CD4-positive, alpha-beta T cell treated with Interferon alpha-2 for 1 hour (primary cell): Measurements from ENCODE around the gene ZNF831.

Experiments used
- DNase-seq, 2 donors: peaks; one replicate each; pipeline ENCODE4 v3.0.0-alpha.2; 2020 to 2022

ZNF831 gene

GRCh38 chr20:59217173-59217572, 53.6 kb downstream of the ZNF831 start:
- no peak for DNase-seq

- DNase-seq: no peak
Measured at GRCh38 chr20:59217794-59218280, 54.2 kb downstream of the ZNF831 start.

DNA sequence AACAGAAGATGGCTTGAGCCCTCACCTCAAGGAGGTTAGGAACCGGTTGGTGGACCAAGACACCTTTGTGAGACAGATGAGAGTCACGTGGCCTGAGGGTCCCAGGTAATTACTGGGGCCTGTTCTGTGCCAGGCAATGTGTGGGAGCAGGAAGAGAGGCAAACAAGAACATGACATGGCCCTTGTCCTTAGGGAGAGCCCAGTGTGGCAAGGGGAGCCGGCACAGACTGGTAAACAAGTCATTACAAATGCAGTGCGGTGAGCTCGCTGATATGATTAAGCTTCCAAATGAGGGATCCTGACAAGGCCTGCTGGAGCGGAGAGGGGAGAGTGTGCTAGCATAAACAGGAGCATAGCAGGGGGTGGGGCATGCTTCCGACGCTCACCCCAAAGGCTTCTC, 55.6 kb downstream of the ZNF831 start:
- no peak for DNase-seq

DNA sequence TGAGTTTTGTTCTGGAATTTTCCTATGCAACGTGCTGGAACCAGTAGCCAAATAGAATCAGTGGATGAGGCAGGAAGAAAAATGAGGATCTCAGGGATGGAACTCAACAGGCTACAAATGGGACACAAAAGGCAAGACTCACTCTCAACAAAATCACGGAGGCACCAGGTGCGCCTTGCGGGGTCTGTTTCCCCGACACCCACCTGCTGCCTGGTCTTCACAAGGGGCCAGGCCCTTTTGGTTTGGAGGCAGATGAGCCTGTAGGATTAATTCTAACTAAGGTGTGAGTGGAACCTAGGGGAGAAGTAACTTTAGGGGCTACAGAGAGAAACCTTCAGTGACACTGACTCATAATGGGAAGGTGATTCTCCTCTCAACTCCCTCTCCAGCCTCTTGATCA, 56.5 kb downstream of the ZNF831 start:
- DNase-seq: no peak

- no peak for DNase-seq
Measured at GRCh38 chr20:59221049-59221706, 57.6 kb downstream of the ZNF831 start.

DNA sequence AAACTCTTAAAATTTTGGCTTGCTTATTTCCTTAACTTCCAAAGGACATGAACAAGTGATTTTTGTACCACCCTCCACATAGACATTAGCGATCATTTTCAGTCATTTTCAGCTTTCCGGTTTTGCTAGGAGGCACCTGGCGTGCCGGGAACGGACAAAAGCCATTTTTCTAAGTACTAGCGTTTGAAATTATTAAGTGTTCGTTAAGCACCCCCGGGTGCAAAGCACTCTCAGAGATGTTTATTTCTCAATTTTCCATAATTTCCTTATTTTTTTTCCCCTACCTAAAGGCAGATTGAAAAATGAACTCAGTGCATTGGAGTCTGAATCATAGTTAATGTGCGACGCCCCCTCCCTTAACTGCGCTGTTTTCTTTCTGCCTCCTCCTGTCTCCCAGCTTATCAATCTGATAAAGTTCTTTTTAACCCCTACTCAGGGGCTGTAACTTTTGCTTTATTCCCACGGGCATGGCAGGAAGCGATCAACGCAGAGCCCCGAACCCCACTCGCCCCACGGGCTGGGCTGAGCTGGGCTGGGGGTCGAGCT, 58.2 kb downstream of the ZNF831 start:
- no peak for DNase-seq

GRCh38 chr20:59222253-59223181, 58.9 kb downstream of the ZNF831 start:
- peak; percentile 73 to 80 for DNase-seq

- no peak for DNase-seq
Measured at GRCh38 chr20:59223182-59223601, 59.6 kb downstream of the ZNF831 start.

- DNase-seq: no peak
Measured at GRCh38 chr20:59223750-59224149, 60.1 kb downstream of the ZNF831 start.

DNA sequence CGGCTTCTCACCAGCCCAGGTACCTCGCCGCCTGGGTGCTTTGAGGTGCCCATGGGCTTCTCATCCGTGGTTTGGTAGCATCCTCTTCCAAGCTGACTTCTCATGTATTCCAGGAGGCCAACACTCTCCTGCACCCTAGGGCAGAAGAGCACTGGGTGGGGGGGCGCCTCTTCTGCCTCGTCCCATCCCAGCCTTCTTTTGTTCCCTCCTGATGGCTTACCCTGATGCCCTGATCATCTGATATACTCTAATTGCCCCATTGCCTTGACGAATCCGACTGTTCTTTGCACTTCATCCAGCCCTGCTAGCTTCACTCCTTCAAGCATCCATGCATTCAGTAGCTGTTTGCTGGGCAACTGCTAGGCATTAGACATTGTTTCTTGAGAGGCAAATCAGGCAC, 60.6 kb downstream of the ZNF831 start:
- no peak for DNase-seq

DNA sequence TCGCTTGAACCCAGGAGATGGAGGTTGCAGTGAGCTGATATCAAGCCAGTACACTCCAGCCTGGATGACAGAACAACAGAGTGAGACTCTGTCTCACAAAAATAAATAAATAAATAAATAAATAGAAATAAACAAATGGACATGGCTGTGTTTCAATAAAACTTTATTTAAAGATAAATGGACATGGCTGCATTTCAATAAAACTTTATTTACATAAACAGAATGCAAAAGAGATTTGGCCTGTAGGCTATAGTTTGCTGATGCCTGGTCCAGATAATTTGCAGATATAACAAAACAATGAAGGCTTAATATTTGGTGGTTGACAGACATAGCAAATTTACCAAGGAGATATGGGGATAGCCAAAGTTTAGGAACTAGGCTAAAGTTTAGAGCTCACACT, 66.8 kb downstream of the ZNF831 start:
- no peak for DNase-seq

DNA sequence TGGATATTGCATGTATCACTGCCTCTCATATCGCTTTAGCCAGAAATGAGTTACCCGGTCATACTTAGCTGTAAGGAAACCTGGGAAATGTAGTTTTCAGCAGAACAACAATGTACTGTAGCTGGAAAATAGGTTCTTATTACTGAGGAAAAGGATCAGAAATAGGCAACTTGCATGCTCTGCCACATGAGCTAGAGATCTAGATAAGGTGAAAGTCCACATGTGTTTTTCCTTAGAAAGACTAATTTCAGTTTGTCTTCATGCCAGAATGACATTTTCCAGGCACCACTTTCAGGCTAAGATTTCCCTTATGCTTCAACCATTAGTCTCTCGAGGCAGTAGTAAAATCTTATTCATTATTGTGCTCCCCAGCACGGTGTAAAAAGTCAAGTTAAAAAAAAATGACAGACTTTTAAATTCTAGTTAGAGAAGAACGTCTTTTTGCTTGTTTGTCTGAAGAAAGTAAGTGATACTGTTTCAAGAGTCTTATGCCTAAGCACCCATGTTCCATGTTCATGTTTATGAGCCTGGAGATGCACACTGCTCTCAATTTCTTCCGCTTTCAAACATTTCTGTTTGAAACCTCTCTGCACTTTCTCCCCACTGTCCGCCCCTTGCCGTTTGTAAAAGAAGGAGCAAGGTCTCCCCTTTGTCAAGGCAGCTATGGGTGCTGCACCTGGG, 67.6 kb downstream of the ZNF831 start:
- no peak for DNase-seq

DNA sequence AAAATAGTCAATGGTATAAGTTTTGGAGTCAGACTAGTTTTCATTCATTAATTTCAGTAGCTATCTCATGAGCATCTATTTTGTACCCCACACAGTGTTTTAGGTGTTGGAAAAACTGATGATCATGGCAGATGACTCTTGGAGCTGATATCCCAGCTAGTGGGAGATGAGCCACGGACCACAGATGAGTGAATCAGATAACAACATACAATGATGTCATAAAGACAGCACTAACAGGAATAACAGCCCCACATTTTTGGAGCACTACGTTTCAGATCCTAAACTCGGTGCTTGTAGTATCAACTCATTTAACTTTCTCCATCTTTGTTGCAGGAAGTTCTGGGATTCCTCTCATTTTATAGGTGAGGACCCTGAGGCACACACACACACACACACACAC, 69.0 kb downstream of the ZNF831 start:
- DNase-seq: no peak

- DNase-seq: peak in 1 of 2 donors; percentile 18
Measured at GRCh38 chr20:59235226-59235625, 71.6 kb downstream of the ZNF831 start.

- no peak for DNase-seq
Measured at GRCh38 chr20:59240006-59240405, 76.4 kb downstream of the ZNF831 start.

DNA sequence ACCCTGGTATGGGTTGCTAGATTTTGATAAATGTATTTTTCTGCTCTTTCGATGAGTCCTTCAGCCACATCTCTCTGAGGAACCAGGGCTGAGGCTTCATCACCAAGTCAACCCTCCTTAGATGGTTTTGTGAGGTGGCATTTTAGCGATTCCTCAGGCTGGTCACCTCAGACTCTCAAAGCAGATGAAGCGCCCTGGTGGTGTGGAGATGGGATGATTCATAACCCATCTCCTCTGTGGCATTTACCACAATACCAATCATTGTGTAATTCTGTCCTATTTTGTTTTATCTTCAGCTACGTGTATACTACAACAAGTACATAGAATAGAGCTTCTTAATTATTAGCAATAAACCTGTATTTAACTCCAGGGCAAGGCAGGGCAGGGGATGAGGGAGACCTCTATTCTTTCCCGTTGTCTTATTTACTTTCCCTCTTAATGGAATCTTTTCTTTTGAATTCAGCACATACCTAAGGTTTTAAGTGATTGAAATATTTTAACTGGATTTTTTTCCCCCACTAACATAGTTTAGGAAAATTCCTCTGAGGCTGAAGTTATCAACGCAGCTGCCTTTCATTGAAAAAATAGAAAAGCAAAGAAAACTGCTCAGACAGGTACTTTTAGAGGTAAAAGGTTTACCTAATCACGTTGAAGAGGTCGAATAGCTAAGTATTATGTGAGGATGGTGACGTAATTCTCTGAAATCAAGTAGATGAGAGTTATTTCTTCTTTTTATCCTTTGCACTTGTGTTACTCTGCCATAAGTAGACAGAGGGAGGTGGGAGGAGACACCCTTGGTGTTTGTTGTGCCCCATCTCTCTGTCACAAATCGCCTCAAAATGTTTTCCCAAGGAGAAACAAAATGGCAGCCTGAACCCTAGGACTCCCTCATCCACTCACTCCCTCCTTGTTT, 79.3 kb downstream of the ZNF831 start:
- no peak for DNase-seq

DNA sequence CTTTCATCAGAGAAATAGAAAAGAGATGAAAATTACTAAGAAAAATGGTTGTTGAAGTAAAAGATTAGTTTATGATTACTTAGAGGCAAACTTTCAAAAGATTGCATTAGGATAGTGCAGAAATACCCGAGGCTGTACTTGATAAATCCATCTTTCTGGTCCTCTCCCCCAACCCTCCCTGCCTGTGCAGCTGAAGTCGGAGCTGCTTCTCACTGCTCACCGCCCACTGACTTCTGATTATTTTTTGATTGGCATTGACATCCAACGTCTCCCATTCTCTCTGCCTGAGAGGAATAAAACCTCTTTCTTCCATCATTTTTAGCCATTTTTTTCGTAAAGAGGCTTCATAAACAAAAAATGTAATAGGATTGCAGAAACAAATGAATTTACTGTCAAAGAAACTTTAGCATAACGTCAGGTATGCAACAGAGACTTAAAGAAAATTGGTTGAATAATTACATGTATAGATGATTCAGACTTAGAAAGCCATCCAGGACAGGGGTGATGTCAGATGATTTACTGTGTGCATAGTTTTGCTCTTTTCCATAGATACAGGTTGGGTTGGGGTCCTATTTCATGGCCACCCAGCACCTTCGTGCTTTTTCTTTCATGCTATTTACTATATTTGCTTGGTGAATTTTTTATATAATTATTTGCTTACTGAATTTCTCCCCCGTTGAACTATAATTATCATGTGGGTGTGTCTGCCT, 83.2 kb downstream of the ZNF831 start:
- no peak for DNase-seq

DNA sequence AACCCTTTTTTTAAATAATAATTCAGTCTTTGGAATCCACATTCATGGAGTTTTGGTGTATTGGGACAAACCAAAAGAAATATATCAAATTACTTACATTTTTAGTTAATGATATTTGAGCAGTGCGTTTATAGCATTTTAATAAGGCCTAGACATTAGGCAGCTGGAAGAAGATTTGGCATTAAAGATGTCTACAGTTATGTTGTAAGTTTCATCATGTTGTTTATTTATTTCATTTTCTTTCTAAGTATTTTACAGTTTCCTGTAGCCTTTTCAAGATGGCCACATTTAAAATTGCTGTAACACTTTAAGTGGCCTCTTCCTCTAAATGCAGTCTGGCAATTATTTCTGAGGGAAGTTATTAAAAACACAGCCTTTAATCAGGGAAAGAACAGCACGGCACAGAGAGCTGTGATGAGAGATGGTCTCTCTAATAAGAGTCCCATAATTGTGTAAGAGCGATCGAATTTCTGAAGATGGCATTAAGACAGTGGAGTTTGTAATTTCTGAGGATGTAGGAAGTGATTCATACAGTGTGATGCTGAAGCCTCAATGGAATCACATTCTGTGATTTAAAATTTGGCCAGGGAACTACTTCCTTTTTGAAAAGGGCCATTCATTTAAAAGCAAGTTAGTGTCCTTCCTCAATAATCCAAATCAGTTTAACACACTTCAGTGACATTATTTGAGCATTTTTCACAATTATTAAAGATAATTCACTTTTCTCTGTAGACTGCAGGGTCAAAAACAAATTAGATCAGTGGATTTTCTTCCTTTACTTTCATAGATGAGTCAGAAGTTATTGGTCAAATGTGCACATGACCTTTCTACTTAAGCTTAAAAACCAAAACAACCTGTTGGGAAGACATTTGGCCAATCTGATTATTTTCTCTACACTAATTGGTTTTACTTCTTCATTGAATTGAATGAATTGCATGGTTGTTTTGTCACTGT, 84.4 kb downstream of the ZNF831 start:
- no peak for DNase-seq

DNA sequence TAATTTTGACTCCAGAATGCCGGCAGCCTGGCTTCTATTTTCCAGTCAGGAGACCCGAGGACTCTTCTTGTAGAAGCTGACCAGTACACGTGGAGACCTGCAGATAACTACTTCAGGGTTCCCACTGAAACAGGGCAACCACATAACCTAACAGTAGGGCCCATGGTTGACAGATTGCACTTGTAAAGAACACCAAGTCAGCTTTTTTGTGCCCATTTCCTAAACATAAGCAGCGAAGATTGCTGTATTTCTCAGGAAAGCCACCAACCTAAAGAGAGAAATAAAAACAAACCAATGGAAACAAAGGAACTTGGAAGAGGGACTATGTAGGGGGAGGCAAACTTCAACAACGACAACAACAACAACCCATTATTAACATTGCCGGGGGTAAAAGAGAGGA, 86.7 kb downstream of the ZNF831 start:
- DNase-seq: no peak

GRCh38 chr20:59253325-59253724, 89.7 kb downstream of the ZNF831 start:
- peak in 1 of 2 donors; percentile 50 for DNase-seq
